KMS-11 (cell line): Measurements from ENCODE around the gene RTN4RL1.
"Not testable (repeated sequence)": the region's sequence is repeated elsewhere in the genome, so short reads cannot be mapped to it uniquely, and the experiment has no call there.

Experiments used
- H2AFZ ChIP-seq: fragments of 200-600 bp; sonication (generic); 2 replicates; pipeline ENCODE4 v1.6.1; 2016; ENCODE audit warnings: antibody characterized with exemption, mixed run types, low read depth
- H3K27ac ChIP-seq: fragments of 200-600 bp; sonication (generic); 2 replicates; pipeline ENCODE4 v1.6.1; 2016; ENCODE audit warnings: mild to moderate bottlenecking, mixed run types
- H3K27me3 ChIP-seq: fragments of 200-600 bp; sonication (generic); 2 replicates; pipeline ENCODE4 v1.6.1; 2017; ENCODE audit warnings: mild to moderate bottlenecking, low read depth, mixed run types, moderate library complexity; ENCODE audit not compliant: insufficient read depth
- H3K36me3 ChIP-seq: fragments of 200-600 bp; sonication (generic); 2 replicates; pipeline ENCODE4 v1.6.1; 2017; ENCODE audit warnings: mild to moderate bottlenecking, mixed run types; ENCODE audit not compliant: insufficient read depth
- H3K4me1 ChIP-seq: fragments of 200-600 bp; sonication (generic); 2 replicates; pipeline ENCODE4 v1.6.1; 2016; ENCODE audit warnings: mild to moderate bottlenecking, low read depth, mixed run types; ENCODE audit not compliant: poor library complexity, severe bottlenecking
- H3K4me2 ChIP-seq: fragments of 200-600 bp; sonication (generic); 2 replicates; pipeline ENCODE4 v1.7.0; 2016; ENCODE audit warnings: mild to moderate bottlenecking, mixed run types
- H3K4me3 ChIP-seq: fragments of 200-600 bp; sonication (generic); IDR thresholded peaks from 2 replicates; pipeline ENCODE4 v1.6.1; 2017; ENCODE audit warnings: low read depth, low read length, mixed read lengths; ENCODE audit not compliant: insufficient read depth
- H3K79me2 ChIP-seq: fragments of 200-600 bp; sonication (generic); 2 replicates; pipeline ENCODE4 v1.6.1; 2016; ENCODE audit warnings: low read depth, mixed run types; ENCODE audit not compliant: insufficient read depth
- H3K9ac ChIP-seq: fragments of 200-600 bp; sonication (generic); 2 replicates; pipeline ENCODE4 v1.6.1; 2016; ENCODE audit warnings: mild to moderate bottlenecking, mixed run types
- H4K20me1 ChIP-seq: fragments of 200-600 bp; sonication (generic); 2 replicates; pipeline ENCODE4 v1.6.1; 2016; ENCODE audit warnings: mild to moderate bottlenecking, mixed run types; ENCODE audit not compliant: insufficient read depth
- TF ChIP-seq, protein P1 (sequence below): fragments of 200-600 bp; sonication (generic); conservative IDR thresholded peaks from 2 replicates; pipeline ENCODE4 v1.6.1; 2017; ENCODE audit warnings: low read depth, mild to moderate bottlenecking, antibody characterized with exemption, low read length, moderate library complexity, mixed read lengths

Gene RTN4RL1

DNA sequence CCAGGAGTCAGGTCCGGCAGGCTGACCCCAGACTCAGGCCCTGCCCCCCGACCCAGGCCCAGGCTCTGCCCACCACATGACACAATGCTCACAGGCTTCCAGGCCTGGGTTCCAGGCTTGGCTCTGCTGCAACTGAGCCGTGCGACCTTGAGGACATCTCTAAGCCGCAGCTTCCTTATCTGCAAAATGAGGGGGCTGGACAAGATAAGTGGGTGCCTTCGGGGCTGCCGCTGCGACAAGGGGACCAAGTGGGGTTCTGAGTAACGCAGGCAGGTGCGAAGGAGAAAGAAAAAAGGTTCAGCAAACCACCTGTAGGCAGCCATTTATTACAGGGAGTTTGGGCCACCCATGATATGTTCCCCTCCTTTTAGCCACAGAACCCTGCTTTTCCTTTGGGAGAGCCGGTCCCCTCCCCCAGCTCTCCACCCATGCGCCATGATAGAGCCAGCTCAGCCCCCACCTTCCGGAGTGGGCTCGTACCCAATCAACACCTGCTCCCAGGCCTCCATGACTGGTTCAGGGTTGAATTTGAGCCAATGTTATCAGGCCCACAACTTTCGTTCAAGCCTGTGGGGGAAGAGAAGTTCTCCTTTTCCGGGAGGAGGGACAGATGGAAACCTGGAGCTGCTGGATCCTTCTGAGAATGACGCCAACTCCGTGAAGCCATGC is 38.2 kb downstream of the RTN4RL1 start:
- H3K27me3 ChIP-seq: peaks cover 5% of the 10 kb centered on the region; the same call in 1 of the 2 replicates
- no peaks in the 10 kb centered on the region for H4K20me1 ChIP-seq
- no peak overlapping the region for H3K4me2 ChIP-seq
- no peak overlapping the region for H3K27ac ChIP-seq
- no peaks in the 10 kb centered on the region for H3K79me2 ChIP-seq
- H3K9ac ChIP-seq: no peak overlapping the region
- no peak overlapping the region for H2AFZ ChIP-seq
- H3K36me3 ChIP-seq: no peaks in the 10 kb centered on the region
- H3K4me1 ChIP-seq: peaks cover 17% of the 10 kb centered on the region
- TF ChIP-seq, protein P1, sequence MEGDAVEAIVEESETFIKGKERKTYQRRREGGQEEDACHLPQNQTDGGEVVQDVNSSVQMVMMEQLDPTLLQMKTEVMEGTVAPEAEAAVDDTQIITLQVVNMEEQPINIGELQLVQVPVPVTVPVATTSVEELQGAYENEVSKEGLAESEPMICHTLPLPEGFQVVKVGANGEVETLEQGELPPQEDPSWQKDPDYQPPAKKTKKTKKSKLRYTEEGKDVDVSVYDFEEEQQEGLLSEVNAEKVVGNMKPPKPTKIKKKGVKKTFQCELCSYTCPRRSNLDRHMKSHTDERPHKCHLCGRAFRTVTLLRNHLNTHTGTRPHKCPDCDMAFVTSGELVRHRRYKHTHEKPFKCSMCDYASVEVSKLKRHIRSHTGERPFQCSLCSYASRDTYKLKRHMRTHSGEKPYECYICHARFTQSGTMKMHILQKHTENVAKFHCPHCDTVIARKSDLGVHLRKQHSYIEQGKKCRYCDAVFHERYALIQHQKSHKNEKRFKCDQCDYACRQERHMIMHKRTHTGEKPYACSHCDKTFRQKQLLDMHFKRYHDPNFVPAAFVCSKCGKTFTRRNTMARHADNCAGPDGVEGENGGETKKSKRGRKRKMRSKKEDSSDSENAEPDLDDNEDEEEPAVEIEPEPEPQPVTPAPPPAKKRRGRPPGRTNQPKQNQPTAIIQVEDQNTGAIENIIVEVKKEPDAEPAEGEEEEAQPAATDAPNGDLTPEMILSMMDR: no peak
- H3K4me3 ChIP-seq: no peak overlapping the region

DNA sequence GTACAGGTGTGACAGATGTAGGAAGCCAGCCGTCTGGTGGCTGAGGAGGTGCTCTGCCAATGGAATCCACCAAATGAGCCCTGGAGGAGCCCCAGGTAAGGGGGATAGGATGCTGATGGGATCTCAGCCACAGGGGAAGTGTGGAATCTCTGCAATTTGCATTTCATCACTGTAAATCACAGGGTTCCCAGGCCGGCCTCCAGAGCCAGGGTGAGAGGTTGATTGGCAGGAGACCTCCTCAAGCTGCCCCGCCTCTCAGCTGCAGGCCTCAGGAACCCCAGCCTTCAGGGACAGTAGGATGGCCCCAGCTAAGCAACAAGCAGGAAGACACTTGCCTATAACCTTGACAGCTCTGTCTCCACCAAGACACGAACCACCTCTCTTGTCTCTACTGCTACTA is 39.4 kb downstream of the RTN4RL1 start:
- Histone ChIP-seq H4K20me1 (no peaks in the 10 kb centered on the region), H3K4me2 (no peak overlapping the region), H3K27me3 (peaks cover 3% of the 10 kb centered on the region; the same call in 1 of the 2 replicates), H3K9ac (no peak overlapping the region), H3K79me2 (no peaks in the 10 kb centered on the region), H3K27ac (no peak overlapping the region), H3K4me3 (no peak overlapping the region), H2AFZ (no peak overlapping the region), H3K36me3 (no peaks in the 10 kb centered on the region), H3K4me1 (peaks cover 20% of the 10 kb centered on the region)
- TF ChIP-seq, protein P1: no peak

DNA sequence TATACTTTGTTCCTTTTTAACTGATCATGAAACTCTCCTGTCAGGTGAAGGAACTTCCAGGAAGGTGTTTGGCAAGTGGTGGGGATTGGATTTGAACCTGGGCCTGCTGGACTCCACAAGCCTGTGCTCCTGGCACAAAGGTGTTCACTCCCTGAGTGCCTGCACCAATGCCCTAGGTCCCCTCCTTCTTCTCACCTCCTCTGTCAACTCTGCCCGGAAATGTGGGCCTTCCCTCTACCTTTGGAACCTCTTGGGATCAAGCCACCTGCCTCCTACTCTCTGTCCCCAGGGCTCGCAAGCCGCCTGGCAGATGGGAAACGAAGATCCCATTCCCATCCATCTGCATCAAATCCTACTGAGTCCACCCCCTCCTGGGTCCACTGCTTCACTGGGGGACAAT is 40.0 kb downstream of the RTN4RL1 start:
- Histone ChIP-seq H3K36me3 (no peaks in the 10 kb centered on the region), H3K9ac (no peak overlapping the region), H3K27ac (no peak overlapping the region), H3K4me3 (no peak overlapping the region), H2AFZ (no peak overlapping the region), H3K27me3 (peaks cover 3% of the 10 kb centered on the region; the same call in 1 of the 2 replicates), H3K4me1 (peaks cover 20% of the 10 kb centered on the region), H3K4me2 (no peak overlapping the region), H3K79me2 (no peaks in the 10 kb centered on the region), H4K20me1 (no peaks in the 10 kb centered on the region)
- TF ChIP-seq, protein P1: no peak

DNA sequence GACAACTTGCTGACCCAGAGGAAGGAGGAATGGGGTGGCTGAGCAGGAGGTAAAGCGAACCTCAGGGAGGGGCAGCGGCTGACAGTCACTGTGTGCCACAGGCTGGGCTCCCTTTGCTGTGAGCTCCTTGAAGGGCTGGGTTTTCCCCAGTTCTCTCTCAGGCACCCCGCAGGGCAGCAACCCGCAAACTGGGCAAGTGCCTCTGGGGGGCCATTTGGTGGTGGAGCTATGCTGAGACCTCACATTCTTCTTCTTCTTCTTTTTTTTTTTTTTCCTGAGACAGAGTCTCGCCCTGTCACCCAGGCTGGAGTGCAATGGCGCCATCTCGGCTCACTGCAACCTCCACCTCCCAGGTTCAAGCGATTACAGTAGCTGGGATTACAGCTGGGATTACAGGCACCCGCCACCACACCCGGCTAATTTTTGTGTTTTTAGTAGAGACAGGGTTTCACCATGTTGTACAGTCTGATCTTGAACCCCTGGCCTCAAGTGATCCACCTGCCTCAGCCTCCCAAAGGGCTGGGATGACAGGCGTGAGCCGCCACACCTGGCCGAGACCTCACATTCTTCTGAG is 42.3 kb downstream of the RTN4RL1 start:
- Histone ChIP-seq H3K4me1 (peaks cover 20% of the 10 kb centered on the region), H3K4me2 (peak overlapping the region; percentile 42), H2AFZ (peak overlapping the region; percentile 59)
- H3K27ac ChIP-seq, H4K20me1 ChIP-seq, H3K9ac ChIP-seq, H3K4me3 ChIP-seq, H3K36me3 ChIP-seq, H3K27me3 ChIP-seq, H3K79me2 ChIP-seq: not testable (repeated sequence)

DNA sequence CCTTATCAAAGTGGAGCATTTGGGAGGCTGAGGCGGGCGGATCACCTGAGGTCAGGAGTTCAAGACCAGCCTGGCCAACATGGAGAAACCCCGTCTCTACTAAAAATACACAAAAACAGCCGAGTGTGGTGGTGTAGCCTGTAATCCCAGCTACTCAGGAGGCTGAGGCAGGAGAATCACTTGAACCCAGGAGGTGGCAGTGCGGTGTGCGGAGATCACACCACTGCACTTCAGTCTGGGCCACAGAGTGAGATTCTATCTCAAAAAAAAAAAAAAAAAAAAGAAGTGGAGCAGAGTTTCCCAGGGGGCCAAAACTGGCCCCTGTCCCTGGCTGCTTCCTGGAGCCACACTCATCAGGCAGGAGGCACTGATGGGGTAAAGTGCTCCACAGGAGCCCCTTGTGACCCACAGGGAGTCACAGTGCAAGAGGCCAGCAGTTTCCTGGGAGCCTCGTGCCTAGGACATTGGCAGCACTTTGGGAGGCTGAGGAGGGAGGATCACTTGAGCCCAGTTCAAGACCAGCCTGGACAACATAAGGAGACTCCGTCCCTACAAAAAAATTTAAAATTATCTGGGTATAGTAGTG is 44.4 kb downstream of the RTN4RL1 start:
- no peak overlapping the region for H3K4me3 ChIP-seq
- TF ChIP-seq, protein P1: no peak
- no peaks in the 10 kb centered on the region for H3K79me2 ChIP-seq
- H3K4me1 ChIP-seq: peaks cover 26% of the 10 kb centered on the region
- H4K20me1 ChIP-seq: no peaks in the 10 kb centered on the region
- H3K4me2 ChIP-seq: no peak overlapping the region
- H2AFZ ChIP-seq: no peak overlapping the region
- no peak overlapping the region for H3K9ac ChIP-seq
- no peak overlapping the region for H3K27ac ChIP-seq
- H3K36me3 ChIP-seq: no peaks in the 10 kb centered on the region
- no peaks in the 10 kb centered on the region for H3K27me3 ChIP-seq
